IMR-90 (cell line): ENCODE results near the gene KL. TPM values are rescaled to one million over a fixed set of nuclear protein-coding genes. Genes with fewer than 3 reads are reported as not detected.

ENCODE experiments used
- ATAC-seq: fragments of 200-7000 bp; cut with Tn5 transposase; 2 replicates; pipeline ENCODE4 v1.9.1; 2020; ENCODE audit warnings: low read depth, mild to moderate bottlenecking, moderate library complexity
- BruUV-seq: library from RNA; stranded (reverse); fragments of 400-500 nt; replicated peaks from 2 replicates; lab custom pipeline; 2021; lab: Mats Ljungman, UMichigan
- CTCF ChIA-PET: fragments of 300-600 bp; formaldehyde crosslinking; extraction: SDS; loops from one replicate; lab custom pipeline; 2021; ENCODE audit warnings: antibody characterized with exemption; lab: Yijun Ruan, JAX
- POLR2A ChIA-PET: fragments of 300-600 bp; sonication (Branson Sonifier 250); formaldehyde crosslinking; loops from one replicate; lab custom pipeline; 2022; ENCODE audit warnings: antibody characterized with exemption; ENCODE audit not compliant: unreplicated experiment; lab: Charles Lee
- DNase-seq: peaks from one replicate; pipeline ENCODE4 v3.0.0; 2013
- H2AFZ ChIP-seq: replicated peaks from 2 replicates; pipeline ENCODE3; 2013; ENCODE audit warnings: low read length, mild to moderate bottlenecking; ENCODE audit not compliant: poor library complexity
- H2AK5ac ChIP-seq: 2 replicates; pipeline ENCODE4 v1.6.1; 2013; ENCODE audit warnings: low read depth, low read length, inconsistent platforms
- H2AK9ac ChIP-seq: replicated peaks from 2 replicates; pipeline ENCODE3; 2013; ENCODE audit warnings: mild to moderate bottlenecking, low read depth, low read length, moderate library complexity; ENCODE audit not compliant: poor library complexity
- H2BK120ac ChIP-seq: 2 replicates; pipeline ENCODE4 v1.6.1; 2013; ENCODE audit warnings: low read depth, low read length, inconsistent platforms
- H2BK15ac ChIP-seq: 3 replicates; pipeline ENCODE4 v1.6.1; 2013; ENCODE audit warnings: low read depth, low read length, inconsistent platforms
- H2BK20ac ChIP-seq: 2 replicates; pipeline ENCODE4 v1.6.1; 2013; ENCODE audit warnings: low read depth, mild to moderate bottlenecking, inconsistent platforms, low read length, moderate library complexity
- H2BK5ac ChIP-seq: 2 replicates; pipeline ENCODE4 v1.6.1; 2013; ENCODE audit warnings: mild to moderate bottlenecking, low read depth, low read length, inconsistent platforms; ENCODE audit not compliant: poor library complexity, severe bottlenecking
- H3K14ac ChIP-seq: replicated peaks from 2 replicates; pipeline ENCODE4 v1.6.1; 2013; ENCODE audit warnings: low read depth, low read length, inconsistent platforms
- H3K18ac ChIP-seq: 2 replicates; pipeline ENCODE4 v1.6.1; 2013; ENCODE audit warnings: low read depth, low read length, control low read depth
- H3K23ac ChIP-seq: 2 replicates; pipeline ENCODE4 v1.6.1; 2013; ENCODE audit warnings: low read depth, low read length, inconsistent platforms
- H3K27ac ChIP-seq: 2 replicates; pipeline ENCODE4 v1.5.1; 2013; ENCODE audit warnings: mild to moderate bottlenecking, control low read depth, low read length; ENCODE audit not compliant: insufficient read depth
- H3K27me3 ChIP-seq: 2 replicates; pipeline ENCODE4 v1.6.1; 2013; ENCODE audit warnings: low read length; ENCODE audit not compliant: control insufficient read depth, insufficient read depth
- H3K36me3 ChIP-seq: 2 replicates; pipeline ENCODE4 v1.6.1; 2013; ENCODE audit warnings: low read length, mixed read lengths; ENCODE audit not compliant: control insufficient read depth, insufficient read depth
- H3K4ac ChIP-seq: 2 replicates; pipeline ENCODE4 v1.6.1; 2013; ENCODE audit warnings: low read depth, low read length, inconsistent platforms
- H3K4me1 ChIP-seq: 2 replicates; pipeline ENCODE4 v1.6.1; 2013; ENCODE audit warnings: low read length, mixed read lengths; ENCODE audit not compliant: control insufficient read depth, insufficient read depth
- H3K4me2 ChIP-seq: 2 replicates; pipeline ENCODE4 v1.6.1; 2013; ENCODE audit warnings: low read depth, mild to moderate bottlenecking, control low read depth, low read length, moderate library complexity
- H3K4me3 ChIP-seq: 2 replicates; pipeline ENCODE4 v1.5.1; 2013; ENCODE audit warnings: low read depth, mild to moderate bottlenecking, control low read depth, low read length, moderate library complexity; ENCODE audit not compliant: insufficient read depth
- H3K56ac ChIP-seq: 2 replicates; pipeline ENCODE4 v1.6.1; 2013; ENCODE audit warnings: low read length, inconsistent platforms; ENCODE audit not compliant: insufficient read depth; ENCODE audit errors: extremely low read depth
- H3K79me1 ChIP-seq, 2 experiments: 2 replicates each; pipeline ENCODE4 v1.6.1; 2013; ENCODE audit warnings: low read length in 2 of 2, inconsistent platforms in 1 of 2, low read depth in 1 of 2
- H3K9ac ChIP-seq: 2 replicates; pipeline ENCODE4 v1.6.1; 2013; ENCODE audit warnings: low read depth, low read length, control low read depth
- H3K9me1 ChIP-seq: 2 replicates; pipeline ENCODE4 v1.6.1; 2013; ENCODE audit warnings: low read length, inconsistent platforms; ENCODE audit not compliant: insufficient read depth
- H3K9me3 ChIP-seq: 2 replicates; pipeline ENCODE4 v1.6.1; 2013; ENCODE audit warnings: low read length; ENCODE audit not compliant: control insufficient read depth, insufficient read depth
- H4K20me1 ChIP-seq: 2 replicates; pipeline ENCODE4 v1.6.1; 2013; ENCODE audit warnings: low read length, inconsistent platforms; ENCODE audit not compliant: insufficient read depth
- H4K5ac ChIP-seq: 2 replicates; pipeline ENCODE4 v1.6.1; 2013; ENCODE audit warnings: mild to moderate bottlenecking, low read depth, low read length, control low read depth
- H4K8ac ChIP-seq, 2 experiments: 2 replicates each; pipeline ENCODE4 v1.6.1; 2013; ENCODE audit warnings: low read depth in 2 of 2, low read length in 2 of 2, control low read depth in 1 of 2, inconsistent platforms in 1 of 2
- H4K91ac ChIP-seq: 2 replicates; pipeline ENCODE4 v1.6.1; 2013; ENCODE audit warnings: low read depth, low read length, inconsistent platforms; ENCODE audit not compliant: insufficient read depth
- CHD1 ChIP-seq: IDR thresholded peaks from 2 replicates; pipeline ENCODE4 v1.6.1; 2012; ENCODE audit warnings: low read depth, low read length, improper control_type of control experiment
- SMC3 ChIP-seq: fragments of 150-350 bp; IDR thresholded peaks from 2 replicates; pipeline ENCODE4 v1.6.1; 2016; ENCODE audit warnings: low read depth, mild to moderate bottlenecking, antibody characterized with exemption, low read length, moderate library complexity
- WGBS, 2 experiments: methylation state at CpG; one replicate each; pipeline versions ENCODE4 v1.1.5 to v1.1.7; 2013; ENCODE audit warnings: missing lambda C conversion rate in 2 of 2; ENCODE audit not compliant: insufficient read length in 1 of 2; ENCODE audit errors: extremely low coverage in 2 of 2; 5-methylcytosine and 5-hydroxymethylcytosine counted together
- dilution Hi-C: fragments of 300-500 bp; cut with HindIII; formaldehyde crosslinking; loops from one replicate; pipeline ENCODE4 v1.14.3; 2018; ENCODE audit warnings: low sequenced_read_pairs; ENCODE audit not compliant: unreplicated experiment
- in situ Hi-C: fragments of 300-500 bp; cut with MboI; formaldehyde crosslinking; loops from 3 replicates; pipeline ENCODE4 v1.14.3; 2019; ENCODE audit warnings: low sequenced_read_pairs, inconsistent platforms, mixed read lengths
- intact Hi-C: fragments of 100-400 bp; cut with micrococcal nuclease; formaldehyde crosslinking; loops from 2 replicates; pipeline ENCODE4 v1.10.0; 2022
- polyA plus RNA-seq, 3 experiments: library from polyadenylated mRNA; depleted of rRNA; stranded (reverse); fragments of >200 nt; gene quantifications; 2 replicates each; pipeline ENCODE4 v1.2.3, GENCODE V29; 2012; ENCODE audit warnings: low replicate concordance in 1 of 3
- total RNA-seq: library from RNA; depleted of rRNA; stranded (reverse); fragments of >200 nt; gene quantifications from 2 replicates; pipeline ENCODE4 v1.2.3, GENCODE V29; 2012

The KL gene
- total and polyA plus RNA-seq, 2 of the 4 experiments (the other 2 are of a cell fraction): not detected

DNA sequence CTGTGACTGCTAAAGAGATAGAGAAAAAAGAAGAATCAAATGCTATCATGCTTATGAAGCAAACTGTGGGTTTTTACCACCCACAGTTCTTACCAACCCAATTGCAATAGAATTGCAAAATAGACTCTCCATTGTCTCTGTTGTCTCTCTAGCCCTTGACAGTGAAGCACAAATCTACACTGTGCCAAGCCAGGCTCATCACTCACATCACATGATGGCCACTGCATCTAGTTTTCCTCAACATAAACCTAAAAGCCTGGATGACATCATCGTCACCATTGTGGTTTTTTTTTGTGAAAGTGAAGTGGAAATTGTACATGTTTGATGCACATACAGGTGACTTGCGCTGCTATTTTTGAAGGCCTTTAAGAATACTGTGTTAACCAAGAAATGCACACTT is 56.1 kb downstream of the KL start:
- H2AFZ ChIP-seq: no peak overlapping the region
- H3K36me3 ChIP-seq: no peaks in the 10 kb centered on the region
- dilution Hi-C loops: no loop called here
- no peak overlapping the region for H3K56ac ChIP-seq
- H3K4me1 ChIP-seq: no peaks in the 10 kb centered on the region
- ATAC-seq (no peak), DNase-seq (no peak)
- H2AK9ac ChIP-seq: no peak overlapping the region
- no peak overlapping the region for H3K4me2 ChIP-seq
- no peak overlapping the region for H2BK15ac ChIP-seq
- no peak overlapping the region for H3K9ac ChIP-seq
- CTCF ChIA-PET: no interaction called here
- no peak overlapping the region for H4K8ac ChIP-seq
- POLR2A ChIA-PET: no interaction called here
- no CpG with 5 or more reads among the region's 2 CpGs for WGBS, 2 experiments
- BruUV-seq: no TSS peak
- no peak overlapping the region for H3K14ac ChIP-seq
- no peaks in the 10 kb centered on the region for H3K27me3 ChIP-seq
- no peaks in the 10 kb centered on the region for H3K9me1 ChIP-seq
- no peaks in the 10 kb centered on the region for H4K20me1 ChIP-seq
- H4K91ac ChIP-seq: no peak overlapping the region
- H3K9me3 ChIP-seq: no peaks in the 10 kb centered on the region
- H2BK20ac ChIP-seq: no peak overlapping the region
- H2BK5ac ChIP-seq: no peak overlapping the region
- no peak overlapping the region for H2BK120ac ChIP-seq
- H3K23ac ChIP-seq: no peak overlapping the region
- intact Hi-C loops: no loop called here
- H3K18ac ChIP-seq: no peak overlapping the region
- H4K5ac ChIP-seq: no peak overlapping the region
- no peak overlapping the region for H3K4me3 ChIP-seq
- no peak for TF ChIP-seq SMC3
- TF ChIP-seq CHD1: no peak
- no peak overlapping the region for H3K4ac ChIP-seq
- H3K79me1 ChIP-seq: no peaks in the 10 kb centered on the region
- in situ Hi-C loops: no loop called here
- no peak overlapping the region for H3K27ac ChIP-seq
- H2AK5ac ChIP-seq: no peak overlapping the region
